HEK293T (cell line): ENCODE results near the gene PDLIM3.

ENCODE experiments used
- ARNT ChIP-seq: fragments of 450-650 bp; IDR thresholded peaks from 2 replicates; pipeline ENCODE4 v1.6.1; 2017; ENCODE audit warnings: mild to moderate bottlenecking
- TARDBP ChIP-seq: fragments of 450-650 bp; IDR thresholded peaks from 2 replicates; pipeline ENCODE4 v1.6.1; 2016

- TF ChIP-seq ARNT = no peak
- TF ChIP-seq TARDBP = no peak
These were observed 7.5 kb upstream of the PDLIM3 start for GRCh38 chr4:185542626-185543315.
